Right kidney (tissue), 1 donor: ENCODE measurements around the gene LGI1.

Experiments
- DNase-seq: peaks from one replicate; pipeline ENCODE4 v3.0.0-alpha.2; 2016

Gene LGI1

GRCh38 chr10:93754761-93755160, 3.0 kb upstream of the LGI1 start:
- no peak for DNase-seq

GRCh38 chr10:93755443-93756116, 2.2 kb upstream of the LGI1 start:
- DNase-seq: no peak

GRCh38 chr10:93756118-93756517, 1.6 kb upstream of the LGI1 start:
- no peak for DNase-seq

GRCh38 chr10:93757136-93757535, 600 bp upstream of the LGI1 start:
- DNase-seq: no peak

- DNase-seq: no peak
Measured at GRCh38 chr10:93758508-93758885, 761 bp downstream of the LGI1 start.

DNA sequence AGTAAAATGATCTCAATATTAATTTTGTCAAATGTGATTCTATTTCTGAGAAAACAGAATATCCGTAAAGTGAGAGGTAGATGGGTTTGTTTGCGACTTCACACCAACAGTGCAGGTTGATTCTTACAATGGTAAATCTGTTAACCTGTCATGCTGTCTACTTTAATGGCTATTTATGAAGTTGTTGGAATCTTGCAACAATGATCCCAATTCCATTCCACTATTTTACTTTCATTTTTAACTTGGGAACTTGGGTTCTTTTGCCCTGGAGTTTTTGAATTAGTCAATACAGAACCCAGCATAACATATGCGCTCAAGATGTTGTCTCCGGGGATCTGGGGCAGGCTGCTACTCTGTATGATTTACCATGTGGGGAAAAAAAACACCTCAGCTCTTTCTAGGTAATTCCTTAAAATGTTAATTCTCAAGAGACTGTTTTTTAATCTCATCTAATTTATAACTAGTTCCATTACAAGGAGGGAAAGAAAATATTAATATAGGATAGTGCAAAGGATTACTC, 1.2 kb downstream of the LGI1 start:
- DNase-seq: no peak

DNA sequence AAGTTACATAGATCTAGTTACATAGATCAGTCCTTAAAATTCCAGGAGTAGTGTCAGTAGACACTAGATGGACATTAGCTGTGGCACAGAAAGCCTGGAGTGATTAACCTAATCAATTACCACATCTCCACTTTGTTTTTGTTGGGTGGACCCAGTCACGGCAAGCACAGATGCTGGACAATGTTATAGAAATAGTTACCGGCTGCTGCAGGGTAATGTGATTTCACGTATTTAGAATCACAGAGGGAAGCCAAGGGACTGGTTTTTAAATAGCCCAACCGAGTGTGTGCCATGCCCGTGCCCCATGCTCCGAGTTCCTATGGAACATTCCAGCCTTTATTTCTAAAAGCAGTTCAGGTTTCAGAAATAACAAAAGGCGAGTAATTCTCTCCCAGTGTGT, 2.8 kb downstream of the LGI1 start:
- no peak for DNase-seq

- DNase-seq: no peak
Measured at GRCh38 chr10:93762979-93763391, 5.2 kb downstream of the LGI1 start.

- no peak for DNase-seq
Measured at GRCh38 chr10:93766918-93767317, 9.2 kb downstream of the LGI1 start.

- no peak for DNase-seq
Measured at GRCh38 chr10:93767724-93768399, 10.1 kb downstream of the LGI1 start.

- DNase-seq: no peak
Measured at GRCh38 chr10:93768892-93769291, 11.2 kb downstream of the LGI1 start.

DNA sequence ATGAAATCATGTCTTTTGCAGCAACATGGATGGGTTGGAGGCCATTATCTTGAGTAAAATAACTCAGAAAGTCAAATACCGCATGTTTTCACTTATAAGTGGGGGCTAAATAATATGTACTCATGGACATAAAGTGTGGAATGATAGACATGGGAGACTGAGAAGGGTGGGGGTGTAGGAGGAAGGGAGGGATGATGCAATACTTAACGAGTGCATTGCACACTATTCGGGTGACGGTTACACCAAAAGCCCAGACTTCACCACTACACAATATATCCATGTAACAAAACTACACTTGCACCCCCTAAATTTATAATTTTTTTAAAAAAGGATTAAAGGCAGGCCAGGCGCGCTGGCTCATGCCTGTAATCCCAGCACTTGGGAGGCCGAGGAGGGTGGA, 13.6 kb downstream of the LGI1 start:
- DNase-seq: no peak

- DNase-seq: no peak
Measured at GRCh38 chr10:93773120-93773519, 15.4 kb downstream of the LGI1 start.

GRCh38 chr10:93773705-93774104, 16.0 kb downstream of the LGI1 start:
- no peak for DNase-seq

DNA sequence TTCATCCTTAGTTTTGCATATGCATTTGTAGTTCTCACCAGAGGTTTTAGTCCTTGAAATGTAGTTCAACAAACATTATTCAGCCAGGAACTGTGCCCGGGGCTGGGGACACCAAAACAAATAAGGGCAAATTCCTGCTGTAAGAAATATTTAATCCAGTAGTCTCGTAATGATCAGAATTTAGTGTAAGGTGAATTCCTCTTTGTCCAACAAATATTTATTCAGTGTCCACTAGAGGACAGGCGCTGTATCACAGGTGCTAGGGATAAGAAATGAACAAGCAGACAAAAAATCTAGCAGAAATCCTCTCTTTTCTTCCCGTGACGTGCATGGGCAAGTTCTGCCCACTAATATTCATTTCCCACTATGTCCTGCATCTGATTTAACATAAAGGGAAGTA, 17.6 kb downstream of the LGI1 start:
- no peak for DNase-seq

DNA sequence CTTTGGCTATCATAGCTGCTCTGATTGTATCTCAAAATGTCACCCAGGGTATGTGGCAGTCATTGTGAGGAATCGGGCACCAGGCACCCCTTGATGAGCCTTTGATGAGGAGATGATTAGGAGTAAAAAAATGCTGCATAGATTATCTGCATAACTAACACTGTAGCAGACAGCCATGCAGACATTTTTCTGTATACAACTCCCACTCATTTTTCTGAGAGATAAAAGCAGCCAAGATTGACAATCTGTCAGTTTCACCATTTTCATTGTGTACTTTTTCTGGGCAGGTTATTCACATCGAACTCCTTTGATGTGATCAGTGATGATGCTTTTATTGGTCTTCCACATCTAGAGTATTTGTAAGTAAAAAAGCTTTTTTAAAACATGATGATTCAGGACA, 19.4 kb downstream of the LGI1 start:
- DNase-seq: no peak

DNA sequence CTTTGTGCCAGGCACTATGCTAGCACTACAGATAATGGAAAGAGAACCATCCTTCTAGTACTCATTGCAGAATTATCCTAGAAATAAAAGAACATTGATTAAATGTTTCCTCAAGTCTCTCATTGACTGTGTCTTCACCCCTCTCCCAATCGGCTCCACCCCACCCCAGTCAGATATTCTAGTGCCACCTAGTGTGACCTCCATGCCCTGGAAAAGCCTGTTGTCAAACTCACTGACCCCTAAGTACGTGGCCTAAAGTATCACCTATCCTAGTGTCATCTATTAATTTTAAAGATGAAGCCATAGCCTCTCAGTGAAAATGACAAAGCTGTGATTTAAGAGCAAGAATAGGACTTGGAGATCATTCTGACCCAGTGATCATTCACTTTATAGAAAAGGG, 26.3 kb downstream of the LGI1 start:
- no peak for DNase-seq

- no peak for DNase-seq
Measured at GRCh38 chr10:93788413-93789208, 30.9 kb downstream of the LGI1 start.

- DNase-seq: no peak
Measured at GRCh38 chr10:93790439-93790838, 32.7 kb downstream of the LGI1 start.

- no peak for DNase-seq
Measured at GRCh38 chr10:93796167-93796566, 38.4 kb downstream of the LGI1 start.

DNA sequence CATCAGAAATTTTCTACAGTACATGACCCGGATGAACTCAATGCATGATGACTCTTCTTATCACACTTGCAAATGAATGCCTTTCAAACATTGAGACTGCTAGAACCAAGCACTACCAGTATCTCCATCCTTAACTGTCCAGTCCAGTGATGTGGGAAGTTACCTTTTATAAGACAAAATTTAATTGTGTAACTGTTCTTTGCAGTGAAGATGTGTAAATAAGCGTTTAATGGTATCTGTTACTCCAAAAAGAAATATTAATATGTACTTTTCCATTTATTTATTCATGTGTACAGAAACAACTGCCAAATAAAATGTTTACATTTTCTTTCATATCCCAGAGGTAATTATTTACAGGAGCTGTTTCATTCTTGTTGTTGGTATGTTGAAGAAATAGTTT, 40.1 kb downstream of the LGI1 start:
- no peak for DNase-seq

DNA sequence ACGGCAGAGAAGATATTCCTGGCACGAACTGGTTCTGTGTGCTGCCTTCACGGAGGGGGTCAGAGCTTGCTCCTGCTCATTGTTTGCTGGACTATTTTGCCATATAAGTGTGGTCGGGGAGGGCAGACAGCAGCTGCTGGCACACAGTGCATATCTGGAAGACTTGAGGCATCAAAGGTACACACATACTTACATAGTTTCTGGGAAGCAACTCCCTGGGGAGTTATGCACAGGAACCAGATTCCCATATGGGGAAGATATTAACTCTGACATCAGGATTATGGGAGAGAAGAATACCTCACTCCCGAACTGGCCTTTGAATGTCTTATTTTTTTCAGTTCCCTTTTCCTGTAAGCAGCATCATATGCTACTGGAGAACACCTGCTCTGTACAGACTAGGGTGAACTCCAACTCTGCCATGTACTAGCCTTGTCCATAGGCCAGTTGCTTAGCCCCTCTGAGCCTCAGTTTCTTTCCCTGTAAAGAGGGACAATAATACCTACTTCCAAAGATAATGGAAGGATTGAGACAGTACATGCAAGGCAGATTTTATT, 41.5 kb downstream of the LGI1 start:
- DNase-seq: no peak

DNA sequence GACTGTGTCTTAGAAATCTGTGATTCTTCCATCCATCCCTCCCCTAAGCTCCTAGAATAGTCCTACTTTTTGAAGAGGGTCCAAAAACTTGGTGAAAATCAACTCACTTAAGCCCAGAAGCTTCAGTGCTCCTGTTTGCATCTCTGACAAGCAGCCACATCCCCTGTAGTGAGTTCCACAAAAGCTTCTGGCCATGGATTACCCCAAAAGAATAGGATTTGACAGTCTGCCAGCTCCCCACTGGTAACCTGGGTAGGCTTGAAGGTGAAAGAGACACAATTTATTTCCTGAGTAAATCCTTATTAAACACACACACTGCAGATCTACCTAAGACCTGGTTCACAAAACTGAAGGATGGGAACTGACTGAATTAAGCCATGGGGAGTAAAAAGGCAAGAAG, 46.5 kb downstream of the LGI1 start:
- no peak for DNase-seq
